ENCODE data around the gene CCDC57. TPM values are rescaled to one million over a fixed set of nuclear protein-coding genes. Genes with fewer than 3 reads are reported as not detected.

CCDC57 gene
- total and polyA plus RNA-seq, 2 of the 4 experiments (the other 2 are of a cell fraction): 7.3 to 31.3 TPM

GRCh38 chr17:82152556-82153294 lies 59.9 kb downstream of the CCDC57 start (continued):
- no peak for TF ChIP-seq RCOR1 (IDR thresholded peaks at IDR 0.05; ENCODE audit: insufficient replicate concordance, low read length)

- dilution Hi-C loops (cut with HindIII; ENCODE audit: low sequenced_read_pairs, unreplicated experiment) (no loop called here), in situ Hi-C loops (cut with MboI; ENCODE audit: low sequenced_read_pairs) (no loop called here), intact Hi-C loops (cut with micrococcal nuclease) (loop anchor here (10.0 kb wide), 1 partner anchor 187 kb away; the partner anchor contains the start of gene NOTUM)
- no peak overlapping the region for H3K27ac ChIP-seq (ENCODE audit: insufficient read depth, low read length)
- ATAC-seq (ENCODE audit: low read depth): no peak
- no peak overlapping the region for H2AFZ ChIP-seq (replicated peaks; ENCODE audit: low read length, poor library complexity)
- H3K23ac ChIP-seq (ENCODE audit: low read depth, low read length): no peak overlapping the region
- no peaks in the 10 kb centered on the region; the same call in 1 of the 2 replicates for H4K20me1 ChIP-seq (ENCODE audit: insufficient read depth, low read length)
- no peak overlapping the region for H2BK20ac ChIP-seq (ENCODE audit: low read depth, low read length)
- H3K4me1 ChIP-seq (ENCODE audit: control insufficient read depth, insufficient read depth, low read length): no peaks in the 10 kb centered on the region
- H3K36me3 ChIP-seq (ENCODE audit: control insufficient read depth, insufficient read depth, low read length): peaks cover 5% of the 10 kb centered on the region; the same call in 1 of the 2 replicates
- H4K5ac ChIP-seq (ENCODE audit: low read depth, low read length): no peak overlapping the region
- no peaks in the 10 kb centered on the region for H3K9me1 ChIP-seq (ENCODE audit: insufficient read depth, low read length)
- H3K79me1 ChIP-seq (ENCODE audit: low read depth in 1 of 2, low read length in 2 of 2): no peaks in the 10 kb centered on the region
- CTCF ChIA-PET: no interaction called here
- no peak overlapping the region for H2BK5ac ChIP-seq (ENCODE audit: low read depth, low read length, poor library complexity, severe bottlenecking)
- H3K18ac ChIP-seq (ENCODE audit: low read depth, low read length): no peak overlapping the region
- 83% methylated on average over 1 of the region's 5 CpGs; no CpG with 5 or more reads in 1 of the 2 experiments for WGBS, 2 experiments (ENCODE audit: extremely low coverage in 2 of 2, insufficient read length in 1 of 2)
- TF ChIP-seq BHLHE40 (IDR thresholded peaks at IDR 0.05; ENCODE audit: low read depth, low read length): no peak
- no peak for TF ChIP-seq CTCF (conservative IDR thresholded peaks at IDR 0.05; ENCODE audit: low read depth, low read length)
- TF ChIP-seq MAZ (IDR thresholded peaks at IDR 0.05; ENCODE audit: borderline replicate concordance, low read depth, low read length): no peak
- TF ChIP-seq MAFK (IDR thresholded peaks at IDR 0.05; ENCODE audit: low read depth, low read length): no peak
- TF ChIP-seq, protein P1, sequence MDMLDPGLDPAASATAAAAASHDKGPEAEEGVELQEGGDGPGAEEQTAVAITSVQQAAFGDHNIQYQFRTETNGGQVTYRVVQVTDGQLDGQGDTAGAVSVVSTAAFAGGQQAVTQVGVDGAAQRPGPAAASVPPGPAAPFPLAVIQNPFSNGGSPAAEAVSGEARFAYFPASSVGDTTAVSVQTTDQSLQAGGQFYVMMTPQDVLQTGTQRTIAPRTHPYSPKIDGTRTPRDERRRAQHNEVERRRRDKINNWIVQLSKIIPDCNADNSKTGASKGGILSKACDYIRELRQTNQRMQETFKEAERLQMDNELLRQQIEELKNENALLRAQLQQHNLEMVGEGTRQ (IDR thresholded peaks at IDR 0.05; ENCODE audit: low read depth, low read length): no peak
- TF ChIP-seq, protein P2, sequence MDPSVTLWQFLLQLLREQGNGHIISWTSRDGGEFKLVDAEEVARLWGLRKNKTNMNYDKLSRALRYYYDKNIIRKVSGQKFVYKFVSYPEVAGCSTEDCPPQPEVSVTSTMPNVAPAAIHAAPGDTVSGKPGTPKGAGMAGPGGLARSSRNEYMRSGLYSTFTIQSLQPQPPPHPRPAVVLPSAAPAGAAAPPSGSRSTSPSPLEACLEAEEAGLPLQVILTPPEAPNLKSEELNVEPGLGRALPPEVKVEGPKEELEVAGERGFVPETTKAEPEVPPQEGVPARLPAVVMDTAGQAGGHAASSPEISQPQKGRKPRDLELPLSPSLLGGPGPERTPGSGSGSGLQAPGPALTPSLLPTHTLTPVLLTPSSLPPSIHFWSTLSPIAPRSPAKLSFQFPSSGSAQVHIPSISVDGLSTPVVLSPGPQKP (IDR thresholded peaks at IDR 0.05; ENCODE audit: borderline replicate concordance, low read depth, low read length): no peak
- TF ChIP-seq RFX5 (IDR thresholded peaks at IDR 0.05; ENCODE audit: low read depth, low read length): no peak
- no peaks in the 10 kb centered on the region for H3K9me3 ChIP-seq (ENCODE audit: control insufficient read depth, insufficient read depth, low read length)
- no peak overlapping the region for H3K56ac ChIP-seq (ENCODE audit: extremely low read depth, insufficient read depth, low read length)
- no peak overlapping the region for H3K4me3 ChIP-seq (ENCODE audit: insufficient read depth, low read depth, low read length)
- no peak for DNase-seq
- BruUV-seq (replicated peaks): no TSS peak
- H2BK15ac ChIP-seq (ENCODE audit: low read depth, low read length): no peak overlapping the region
- H4K8ac ChIP-seq (ENCODE audit: low read depth in 2 of 2, low read length in 2 of 2): no peak overlapping the region
- no peaks in the 10 kb centered on the region for H3K27me3 ChIP-seq (ENCODE audit: control insufficient read depth, insufficient read depth, low read length)
- H2BK120ac ChIP-seq (ENCODE audit: low read depth, low read length): no peak overlapping the region
- POLR2A ChIA-PET (ENCODE audit: unreplicated experiment): no interaction called here
- H3K4me2 ChIP-seq (ENCODE audit: low read depth, low read length): no peak overlapping the region
- no peak overlapping the region for H3K9ac ChIP-seq (ENCODE audit: low read depth, low read length)
- H2AK9ac ChIP-seq (replicated peaks; ENCODE audit: low read depth, low read length, poor library complexity): no peak overlapping the region
- H4K91ac ChIP-seq (ENCODE audit: insufficient read depth, low read depth, low read length): no peak overlapping the region
- no peak overlapping the region for H3K14ac ChIP-seq (replicated peaks; ENCODE audit: low read depth, low read length)
- no peak overlapping the region for H3K4ac ChIP-seq (ENCODE audit: low read depth, low read length)
- H2AK5ac ChIP-seq (ENCODE audit: low read depth, low read length): no peak overlapping the region
Observed at GRCh38 chr17:82152114-82152513, 60.5 kb downstream of the CCDC57 start.

Measured in IMR-90 (cell line).